HEK293T (cell line): ENCODE results near the gene ATF7IP.

Source experiments
- CTCF ChIA-PET: fragments of 350-600 bp; formaldehyde crosslinking; extraction: SDS; loops from one replicate; lab custom pipeline; 2021; ENCODE audit warnings: antibody characterized with exemption, inconsistent platforms; lab: Yijun Ruan, JAX
- POLR2A ChIA-PET: fragments of 350-600 bp; formaldehyde crosslinking; extraction: SDS; loops from one replicate; lab custom pipeline; 2020; ENCODE audit warnings: antibody characterized with exemption, inconsistent platforms; lab: Yijun Ruan, JAX
- DNase-seq: peaks from one replicate; pipeline ENCODE4 v3.0.0; 2012; ENCODE audit warnings: mixed read lengths; ENCODE audit errors: extremely low spot score
- ARNT ChIP-seq: fragments of 450-650 bp; IDR thresholded peaks from 2 replicates; pipeline ENCODE4 v1.6.1; 2017; ENCODE audit warnings: mild to moderate bottlenecking
- BHLHE40 ChIP-seq: fragments of 450-650 bp; IDR thresholded peaks from 2 replicates; pipeline ENCODE4 v1.6.1; 2016; ENCODE audit warnings: mild to moderate bottlenecking, moderate library complexity, borderline replicate concordance
- CTBP1 ChIP-seq: fragments of 450-650 bp; IDR thresholded peaks from 2 replicates; pipeline ENCODE4 v1.6.1; 2016; ENCODE audit warnings: borderline replicate concordance
- ELF4 ChIP-seq: fragments of 450-650 bp; IDR thresholded peaks from 2 replicates; pipeline ENCODE4 v1.6.1; 2017; ENCODE audit warnings: antibody characterized with exemption
- FOXA1 ChIP-seq: fragments of 450-650 bp; IDR thresholded peaks from 2 replicates; pipeline ENCODE4 v1.6.1; 2016; ENCODE audit warnings: mild to moderate bottlenecking
- FOXK2 ChIP-seq: fragments of 450-650 bp; IDR thresholded peaks from 2 replicates; pipeline ENCODE4 v1.6.1; 2016; ENCODE audit warnings: mild to moderate bottlenecking
- FOXM1 ChIP-seq: fragments of 450-650 bp; IDR thresholded peaks from 2 replicates; pipeline ENCODE4 v1.6.1; 2017; ENCODE audit warnings: mild to moderate bottlenecking, borderline replicate concordance
- HDGF ChIP-seq: fragments of 450-650 bp; IDR thresholded peaks from 2 replicates; pipeline ENCODE4 v1.6.1; 2017; ENCODE audit warnings: antibody characterized with exemption, borderline replicate concordance
- L3MBTL2 ChIP-seq: fragments of 450-650 bp; conservative IDR thresholded peaks from 2 replicates; pipeline ENCODE4 v1.6.1; 2016; ENCODE audit warnings: mild to moderate bottlenecking
- LEF1 ChIP-seq: fragments of 450-650 bp; IDR thresholded peaks from 2 replicates; pipeline ENCODE4 v1.6.1; 2017; ENCODE audit warnings: mild to moderate bottlenecking, borderline replicate concordance
- NFRKB ChIP-seq: fragments of 450-650 bp; IDR thresholded peaks from 2 replicates; pipeline ENCODE4 v1.6.1; 2016; ENCODE audit warnings: mild to moderate bottlenecking, moderate library complexity
- SP1 ChIP-seq: fragments of 450-650 bp; IDR thresholded peaks from 2 replicates; pipeline ENCODE4 v1.6.1; 2017
- SUZ12 ChIP-seq: fragments of 450-650 bp; IDR thresholded peaks from 2 replicates; pipeline ENCODE4 v1.6.1; 2016; ENCODE audit warnings: mild to moderate bottlenecking
- TARDBP ChIP-seq: fragments of 450-650 bp; IDR thresholded peaks from 2 replicates; pipeline ENCODE4 v1.6.1; 2016
- ZNF384 ChIP-seq: fragments of 450-650 bp; IDR thresholded peaks from 2 replicates; pipeline ENCODE4 v1.6.1; 2016
- TF ChIP-seq, protein P1 (sequence below): fragments of 450-650 bp; IDR thresholded peaks from 2 replicates; pipeline ENCODE4 v1.6.1; 2016

The ATF7IP gene

GRCh38 chr12:14525964-14526363 is 160.5 kb downstream of the ATF7IP start:
- POLR2A ChIA-PET, result no interaction called here
- TF ChIP-seq ELF4 (no peak), NFRKB (no peak), CTBP1 (no peak), HDGF (no peak), SUZ12 (no peak), FOXK2 (no peak), FOXA1 (no peak), BHLHE40 (no peak), FOXM1 (no peak), LEF1 (no peak), ARNT (no peak), ZNF384 (no peak), TARDBP (no peak), L3MBTL2 (no peak), SP1 (no peak)
- TF ChIP-seq, protein P1, sequence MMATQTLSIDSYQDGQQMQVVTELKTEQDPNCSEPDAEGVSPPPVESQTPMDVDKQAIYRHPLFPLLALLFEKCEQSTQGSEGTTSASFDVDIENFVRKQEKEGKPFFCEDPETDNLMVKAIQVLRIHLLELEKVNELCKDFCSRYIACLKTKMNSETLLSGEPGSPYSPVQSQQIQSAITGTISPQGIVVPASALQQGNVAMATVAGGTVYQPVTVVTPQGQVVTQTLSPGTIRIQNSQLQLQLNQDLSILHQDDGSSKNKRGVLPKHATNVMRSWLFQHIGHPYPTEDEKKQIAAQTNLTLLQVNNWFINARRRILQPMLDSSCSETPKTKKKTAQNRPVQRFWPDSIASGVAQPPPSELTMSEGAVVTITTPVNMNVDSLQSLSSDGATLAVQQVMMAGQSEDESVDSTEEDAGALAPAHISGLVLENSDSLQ, result no peak
- DNase-seq, result no peak
- CTCF ChIA-PET, result no interaction called here

DNA sequence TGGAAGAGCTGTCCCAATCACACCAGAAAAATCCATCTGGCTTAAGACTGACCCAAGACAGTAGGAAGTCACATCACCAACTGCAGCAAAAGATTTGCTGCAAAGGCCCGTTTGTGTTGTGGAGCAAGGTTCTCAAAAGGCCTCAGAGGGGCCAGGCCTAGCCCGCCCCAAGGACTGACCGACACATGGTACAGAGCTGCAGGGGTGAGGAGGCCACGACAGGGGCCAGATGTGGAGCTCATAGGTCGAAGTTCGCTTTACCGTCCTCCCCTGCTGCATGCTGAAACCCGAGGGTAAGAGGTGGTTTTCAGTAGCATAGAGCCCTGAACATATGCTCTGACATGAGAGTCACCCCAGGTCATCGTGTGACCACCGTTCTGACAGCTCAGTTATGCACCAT is 166.7 kb downstream of the ATF7IP start:
- no peak for DNase-seq
- CTCF ChIA-PET, result no interaction called here
- POLR2A ChIA-PET, result no interaction called here
- TF ChIP-seq L3MBTL2, result no peak
- no peak for TF ChIP-seq NFRKB
- TF ChIP-seq ARNT, result no peak
- TF ChIP-seq FOXK2, result no peak
- no peak for TF ChIP-seq BHLHE40
- no peak for TF ChIP-seq CTBP1
- TF ChIP-seq, protein P1, result no peak
- TF ChIP-seq ZNF384, result no peak

DNA sequence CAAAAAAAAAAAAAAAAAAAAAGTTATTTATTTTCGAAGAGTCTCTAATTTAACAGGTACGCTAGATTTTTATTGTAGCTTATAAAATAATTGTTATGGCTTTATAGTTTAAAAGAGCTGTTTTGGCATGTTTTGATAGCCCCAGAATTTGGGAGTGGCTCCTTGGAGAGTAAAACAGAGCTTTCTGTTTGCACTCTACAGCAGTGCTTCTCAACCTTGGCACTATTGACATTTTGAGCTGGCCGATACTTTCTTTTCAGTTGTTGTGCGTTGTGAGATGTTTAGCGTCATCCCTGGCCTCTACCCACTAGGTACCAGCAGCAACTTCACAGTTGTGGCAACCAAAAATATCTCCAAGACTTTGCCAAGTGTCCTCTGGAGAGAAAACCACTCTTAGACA is 171.6 kb downstream of the ATF7IP start:
- POLR2A ChIA-PET, result no interaction called here

GRCh38 chr12:14540801-14541462 is 175.4 kb downstream of the ATF7IP start:
- DNase-seq, result no peak
- CTCF ChIA-PET, result interaction anchor here (0.8 to 1.0 kb wide), 2 partner anchors 27 to 30 kb away, joined by 4 read pairs; no protein-coding TSS in a partner anchor
- no peak for TF ChIP-seq CTBP1
- no peak for TF ChIP-seq L3MBTL2
- no peak for TF ChIP-seq SUZ12
- TF ChIP-seq HDGF, result no peak
- TF ChIP-seq FOXK2, result no peak
- TF ChIP-seq, protein P1, result no peak
- no peak for TF ChIP-seq FOXA1
- no peak for TF ChIP-seq LEF1
- no peak for TF ChIP-seq FOXM1
- no peak for TF ChIP-seq TARDBP
- TF ChIP-seq SP1, result no peak
- TF ChIP-seq ARNT, result no peak
- POLR2A ChIA-PET, result no interaction called here

More for the DNA sequence above, 171.6 kb downstream of the ATF7IP start:
- no peak for DNase-seq
- CTCF ChIA-PET, result interaction anchor here (0.7 kb wide), 1 partner anchor 187 kb away, joined by 10 read pairs; no protein-coding TSS in a partner anchor
- no peak for TF ChIP-seq TARDBP
- no peak for TF ChIP-seq FOXK2
- TF ChIP-seq BHLHE40, result no peak
- no peak for TF ChIP-seq LEF1
- no peak for TF ChIP-seq CTBP1
- no peak for TF ChIP-seq FOXM1
- TF ChIP-seq L3MBTL2, result no peak
- TF ChIP-seq HDGF, result no peak
- no peak for TF ChIP-seq NFRKB
- no peak for TF ChIP-seq SP1
- no peak for TF ChIP-seq SUZ12
- no peak for TF ChIP-seq FOXA1
- TF ChIP-seq ZNF384, result no peak
- TF ChIP-seq, protein P1, result no peak
- no peak for TF ChIP-seq ARNT
- no peak for TF ChIP-seq ELF4

- ChIA-PET CTCF (no interaction called here), POLR2A (no interaction called here)
- no peak for TF ChIP-seq FOXK2
- no peak for TF ChIP-seq FOXM1
- no peak for TF ChIP-seq ELF4
- TF ChIP-seq, protein P1, result no peak
- no peak for TF ChIP-seq SP1
- TF ChIP-seq L3MBTL2, result no peak
- TF ChIP-seq CTBP1, result no peak
- no peak for DNase-seq
Measured at GRCh38 chr12:14545144-14546124, 180.0 kb downstream of the ATF7IP start.
